Measurements from ENCODE around the gene DAZAP2. TPM values are rescaled to one million over a fixed set of nuclear protein-coding genes. Genes with fewer than 3 reads are reported as not detected.
"Not testable (repeated sequence)": the region's sequence is repeated elsewhere in the genome, so short reads cannot be mapped to it uniquely, and the experiment has no call there.

Gene DAZAP2
- total RNA-seq, 1 donor from 2014 or later, result 51.0 TPM

- no peak for DNase-seq (ENCODE audit: low spot score)
These were observed 21.3 kb upstream of the DAZAP2 start for GRCh38 chr12:51217133-51217967.

- DNase-seq (ENCODE audit: low spot score), result peak; percentile 85
These were observed 20.5 kb upstream of the DAZAP2 start, which contains the start of gene POU6F1 for GRCh38 chr12:51217968-51218606. TSS of gene POU6F1 (minus strand) at chr12:51218062. CDS start at chr12:51206836, 11,226 bp downstream.

GRCh38 chr12:51218607-51219161 lies 19.9 kb upstream of the DAZAP2 start:
- DNase-seq (ENCODE audit: low spot score), result no peak

DNA sequence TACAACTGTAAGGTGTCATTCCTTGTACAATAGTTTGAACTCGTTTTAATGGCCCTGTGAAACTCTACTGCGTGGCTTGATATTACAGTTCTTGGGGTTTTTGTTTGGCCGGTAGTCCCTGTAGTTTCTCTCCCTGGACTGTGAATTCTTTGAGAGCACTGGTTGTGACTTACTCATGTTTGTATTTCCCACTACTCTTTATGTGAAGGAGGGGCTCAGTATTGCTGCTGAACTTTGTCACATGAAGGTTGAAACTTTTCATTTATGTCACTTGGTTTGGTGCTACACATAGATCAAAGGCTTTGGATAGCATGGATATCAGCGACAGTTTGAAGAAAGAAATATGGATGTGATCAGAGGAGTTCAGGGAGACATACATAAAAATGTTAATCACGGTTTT lies 19.3 kb upstream of the DAZAP2 start:
- DNase-seq (ENCODE audit: low spot score), result no peak

- not testable (repeated sequence) for DNase-seq (ENCODE audit: low spot score)
These were observed 18.8 kb upstream of the DAZAP2 start for GRCh38 chr12:51219857-51220256.

DNA sequence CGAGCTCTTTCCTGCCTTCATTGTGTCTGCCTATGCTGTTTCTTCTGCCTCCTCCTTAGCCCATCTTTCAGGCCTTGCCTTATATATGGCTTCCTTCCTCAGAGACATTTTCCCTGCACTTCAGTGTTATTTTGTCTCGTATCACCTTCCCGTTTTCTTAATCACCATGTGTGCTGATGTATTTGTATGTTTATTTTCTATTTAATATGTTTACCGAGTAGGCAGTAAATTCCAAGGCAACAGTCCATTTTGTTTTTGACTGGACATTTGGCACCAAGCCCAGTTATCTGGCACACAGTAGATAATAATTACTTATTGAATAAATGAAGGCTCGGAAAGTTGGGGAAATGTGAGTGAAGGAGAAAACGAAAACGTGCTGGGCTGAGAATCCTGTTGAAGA lies 16.2 kb upstream of the DAZAP2 start:
- no peak for DNase-seq (ENCODE audit: low spot score)

GRCh38 chr12:51224625-51225024 lies 14.0 kb upstream of the DAZAP2 start:
- DNase-seq (ENCODE audit: low spot score), result no peak

DNA sequence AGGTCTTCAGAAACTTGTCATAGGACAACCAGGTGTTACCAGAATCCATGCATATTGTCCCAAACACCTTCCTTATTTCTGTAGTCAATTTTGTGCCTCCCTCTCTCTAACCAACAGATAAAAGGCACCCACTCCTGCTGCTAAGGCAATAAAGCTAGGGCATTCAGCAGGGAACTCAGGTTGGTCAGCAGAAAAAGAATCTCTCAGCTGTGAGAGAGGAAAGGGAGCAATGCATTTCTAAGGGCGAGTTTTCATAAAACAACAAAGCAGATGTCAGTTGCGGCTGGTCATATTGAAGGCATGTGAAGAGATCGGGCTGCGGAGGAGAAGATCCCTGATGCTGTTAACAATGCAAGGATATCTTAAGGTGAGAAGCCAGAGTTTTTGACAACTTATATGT lies 13.4 kb upstream of the DAZAP2 start:
- no peak for DNase-seq (ENCODE audit: low spot score)

DNA sequence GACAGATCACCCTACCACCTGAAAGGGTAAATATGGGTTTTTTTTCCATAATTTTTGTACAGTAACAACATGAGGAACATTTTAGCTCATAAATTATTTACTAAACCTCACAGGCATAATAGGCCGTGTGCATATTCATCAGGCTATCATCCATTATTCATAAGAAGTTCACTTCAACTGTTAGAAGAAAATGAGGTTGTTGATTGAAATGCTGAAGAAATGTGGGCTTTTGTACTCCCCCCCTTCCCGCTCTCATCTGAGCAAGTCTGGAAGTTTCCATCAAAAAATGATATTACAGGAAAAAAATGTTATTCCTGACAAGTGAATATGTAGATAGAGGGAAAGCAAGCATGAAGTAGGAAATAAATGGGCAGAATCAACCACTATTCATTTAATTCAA lies 12.9 kb upstream of the DAZAP2 start:
- no peak for DNase-seq (ENCODE audit: low spot score)

DNA sequence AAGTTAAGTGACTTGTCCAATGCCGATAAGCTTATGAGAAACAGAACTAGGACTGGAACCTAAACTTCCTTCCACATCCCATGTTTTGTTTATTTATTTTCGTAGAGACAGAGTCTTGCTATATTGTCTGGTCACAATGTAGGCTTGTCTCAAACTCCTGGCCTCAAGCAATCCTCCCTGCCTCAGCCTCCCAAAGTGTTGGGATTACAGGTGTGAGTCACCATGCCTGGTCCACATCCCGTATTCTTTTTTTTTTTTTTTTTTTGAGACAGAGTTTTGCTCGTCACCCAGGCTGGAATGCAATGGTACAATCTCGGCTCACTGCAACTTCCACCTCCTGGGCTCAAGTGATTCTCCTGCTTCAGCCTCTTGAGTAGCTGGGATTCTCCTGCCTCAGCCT lies 11.5 kb upstream of the DAZAP2 start:
- DNase-seq (ENCODE audit: low spot score), result not testable (repeated sequence)

GRCh38 chr12:51227962-51228361 lies 10.7 kb upstream of the DAZAP2 start:
- DNase-seq (ENCODE audit: low spot score), result no peak

DNA sequence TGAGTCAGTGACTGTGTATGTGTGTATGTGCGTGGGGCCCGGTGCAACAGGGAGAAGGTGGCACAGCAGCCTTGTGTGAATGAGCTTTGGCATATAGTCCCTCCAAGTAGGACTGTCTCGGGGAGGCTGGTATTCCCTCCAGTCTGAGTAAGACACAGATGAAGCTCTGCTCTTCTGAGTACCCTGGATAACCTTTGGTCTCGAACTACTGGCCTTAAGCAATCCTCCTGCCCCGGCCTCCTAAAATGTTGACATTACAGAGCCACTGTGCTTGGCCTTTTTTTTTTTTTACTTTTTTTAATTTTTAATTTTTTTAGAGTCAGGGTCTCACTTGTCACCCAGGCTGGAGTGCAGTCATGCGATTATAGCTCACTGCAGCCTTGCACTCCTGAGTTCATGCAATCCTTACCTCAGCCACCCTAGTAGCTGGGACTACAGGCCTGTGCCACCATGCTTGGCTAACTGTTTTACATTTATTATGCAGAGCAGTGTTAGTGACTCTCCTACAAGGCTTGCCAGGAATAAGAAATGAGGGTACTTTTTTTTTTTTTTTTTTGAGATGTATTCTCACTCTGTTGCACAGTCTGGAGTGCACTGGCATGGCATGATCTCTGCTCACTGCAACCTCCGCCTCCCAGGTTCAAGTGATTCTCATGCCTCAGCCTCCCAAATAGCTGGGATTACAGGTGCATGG lies 9.4 kb upstream of the DAZAP2 start:
- DNase-seq (ENCODE audit: low spot score), result no peak

GRCh38 chr12:51232642-51233041 lies 6.0 kb upstream of the DAZAP2 start:
- no peak for DNase-seq (ENCODE audit: low spot score)

GRCh38 chr12:51234530-51234929 lies 4.1 kb upstream of the DAZAP2 start:
- DNase-seq (ENCODE audit: low spot score), result no peak

DNA sequence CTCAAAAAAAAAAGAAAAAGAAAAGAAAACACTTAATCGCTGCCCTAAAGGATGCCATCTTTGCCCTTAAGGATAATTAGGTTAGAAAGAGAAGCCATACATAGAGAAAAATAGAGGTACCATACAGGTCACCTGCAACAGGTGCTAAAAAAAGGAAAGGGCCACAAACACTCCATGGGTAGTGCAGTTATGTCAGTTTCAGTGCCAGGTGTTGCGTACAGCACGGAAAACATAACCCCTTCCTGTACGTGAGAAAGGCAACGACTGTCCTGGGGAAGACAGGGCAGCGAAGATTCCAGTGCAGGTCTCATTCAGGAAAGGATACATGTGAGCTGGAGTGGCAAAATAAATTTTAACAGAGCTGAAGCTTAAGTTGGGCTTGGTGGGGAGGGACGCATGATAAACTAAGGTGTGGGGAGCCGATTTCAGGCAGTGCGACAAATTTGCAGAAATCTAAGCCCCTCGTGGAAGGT lies 553 bp upstream of the DAZAP2 start:
- no peak for DNase-seq (ENCODE audit: low spot score)

- DNase-seq (ENCODE audit: low spot score), result no peak
These were observed 2.3 kb downstream of the DAZAP2 start for GRCh38 chr12:51240971-51241370.

GRCh38 chr12:51242120-51242519 lies 3.5 kb downstream of the DAZAP2 start:
- no peak for DNase-seq (ENCODE audit: low spot score)

DNA sequence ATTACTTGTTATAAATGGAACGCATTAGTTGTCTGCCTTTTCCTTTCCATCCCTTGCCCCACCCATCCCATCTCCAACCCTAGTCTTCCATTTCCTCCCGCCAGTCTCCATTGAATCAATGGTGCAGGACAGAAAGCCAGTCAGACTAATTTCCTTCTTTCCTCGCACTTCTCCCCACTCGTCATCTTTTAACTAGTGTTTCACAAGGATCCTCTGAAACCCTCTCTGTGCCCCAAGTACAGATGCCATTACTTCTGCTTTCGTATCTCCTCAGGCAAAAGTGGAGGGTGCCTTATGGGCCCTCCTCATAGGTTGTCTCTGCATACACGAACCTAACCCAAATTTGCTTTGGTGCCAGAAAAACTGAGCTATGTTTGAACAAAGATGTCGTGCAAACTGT lies 4.2 kb downstream of the DAZAP2 start:
- DNase-seq (ENCODE audit: low spot score), result no peak

- no peak for DNase-seq (ENCODE audit: low spot score)
These were observed 5.6 kb downstream of the DAZAP2 start for GRCh38 chr12:51244269-51244668.

DNA sequence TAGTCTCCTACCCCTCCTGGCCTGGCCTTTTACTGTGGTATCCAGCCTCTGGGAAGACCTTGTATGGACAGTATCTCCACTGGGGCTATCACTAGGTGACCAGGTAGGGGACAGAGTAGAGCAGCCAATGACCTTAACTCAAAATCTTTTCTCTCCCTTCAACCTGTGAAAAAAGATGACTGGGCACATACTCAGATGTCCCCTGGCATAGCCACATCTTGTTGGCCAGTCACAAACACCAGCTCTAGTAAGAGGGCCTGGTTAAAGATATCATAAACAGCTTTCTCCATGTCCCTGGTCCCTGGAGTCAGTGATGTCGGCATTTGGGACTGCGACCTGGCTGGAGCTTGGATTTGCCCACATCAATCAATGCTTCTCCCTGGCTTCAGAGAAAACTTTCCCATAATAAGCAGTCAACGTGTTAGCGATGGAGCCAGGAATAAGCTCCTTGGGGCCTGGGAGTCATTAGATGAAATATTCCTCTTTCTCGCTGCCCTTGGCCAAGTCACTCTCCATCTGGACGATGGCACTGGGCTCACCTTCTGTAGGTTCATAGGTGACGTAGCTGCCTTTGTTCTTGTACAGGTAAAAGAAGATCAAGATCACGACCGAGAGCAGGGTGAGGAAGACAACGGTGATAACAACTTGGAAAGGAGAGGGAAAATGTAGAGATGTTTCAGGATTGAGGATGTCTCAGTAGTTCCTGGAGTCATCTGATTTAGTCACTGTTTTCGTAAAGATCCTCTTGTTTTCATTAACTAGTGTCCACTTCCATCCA lies 7.0 kb downstream of the DAZAP2 start:
- no peak for DNase-seq (ENCODE audit: low spot score)

DNA sequence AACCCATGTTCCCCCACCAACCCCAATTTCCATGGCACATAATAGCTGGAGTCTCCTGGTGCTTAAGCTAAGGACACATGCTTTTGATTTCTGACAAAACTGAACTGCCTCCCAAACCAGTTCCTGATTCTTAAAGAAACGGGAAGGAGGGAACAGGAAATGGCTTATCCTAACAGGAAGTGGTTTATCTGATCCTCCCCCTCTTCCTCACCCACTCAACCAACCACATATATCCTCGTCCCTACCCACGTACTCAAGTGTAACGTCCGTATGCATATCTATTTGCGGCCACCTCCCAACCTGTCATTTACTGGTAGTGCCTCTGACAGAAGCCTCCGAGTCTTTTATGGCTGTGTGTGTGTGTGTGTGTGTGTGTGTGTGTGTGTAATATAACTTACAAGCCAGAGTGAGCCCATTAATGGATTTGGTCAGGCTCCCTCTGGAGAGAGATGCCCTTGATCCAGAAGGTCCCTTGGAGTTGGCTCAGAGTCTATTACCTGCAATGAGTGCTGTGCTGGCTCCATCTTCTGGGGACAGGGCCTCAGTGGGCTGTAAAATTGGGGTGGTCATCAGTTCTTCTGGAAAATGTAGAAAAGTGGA lies 7.7 kb downstream of the DAZAP2 start:
- DNase-seq (ENCODE audit: low spot score), result peak; percentile 42
